Naive thymus-derived CD4-positive, alpha-beta T cell (primary cell): ENCODE results near the gene NCKAP5L. TPM values are rescaled to one million over a fixed set of nuclear protein-coding genes. Genes with fewer than 3 reads are reported as not detected.
"Not testable (repeated sequence)": the region's sequence is repeated elsewhere in the genome, so short reads cannot be mapped to it uniquely, and the experiment has no call there.

Experiments used
- ATAC-seq: fragments of 150-1000 bp; cut with Tn5 transposase; 2 replicates; pipeline ENCODE4 v1.10.0; 2021; ENCODE audit warnings: mild to moderate bottlenecking, moderate library complexity
- CTCF ChIA-PET: fragments of 350-600 bp; sonication (Branson Sonifier 250); formaldehyde crosslinking; loops from one replicate; lab custom pipeline; 2021; ENCODE audit warnings: antibody characterized with exemption; lab: Charles Lee
- POLR2A ChIA-PET: fragments of 350-600 bp; sonication (Branson Sonifier 250); formaldehyde crosslinking; loops from one replicate; lab custom pipeline; 2021; ENCODE audit warnings: antibody characterized with exemption, inconsistent platforms; lab: Charles Lee
- DNase-seq, 9 donors: peaks; one replicate each; pipeline versions ENCODE4 v3.0.0 to v3.0.0-alpha.2; 2020 to 2022; ENCODE audit warnings: mixed read lengths in 1 of 9
- H3K27ac ChIP-seq: one replicate; pipeline ENCODE4 v1.7.0; 2013; ENCODE audit warnings: mild to moderate bottlenecking, low read depth, low read length, moderate library complexity
- H3K27me3 ChIP-seq, 2 donors: one replicate each; pipeline ENCODE4 v1.7.0; 2013; ENCODE audit warnings: low read length in 2 of 2, mild to moderate bottlenecking in 2 of 2, moderate library complexity in 2 of 2; ENCODE audit not compliant: control insufficient read depth in 2 of 2, insufficient read depth in 2 of 2
- H3K36me3 ChIP-seq, 3 experiments: 1 replicate in 2 of 3; 2 replicates in 1 of 3; pipeline ENCODE4 v1.7.0; 2013; ENCODE audit warnings: low read length in 3 of 3, mild to moderate bottlenecking in 3 of 3, moderate library complexity in 1 of 3; ENCODE audit not compliant: insufficient read depth in 3 of 3, control insufficient read depth in 2 of 3
- H3K4me1 ChIP-seq, 2 donors: one replicate each; pipeline ENCODE4 v1.7.0; 2013; ENCODE audit warnings: low read length in 2 of 2, mild to moderate bottlenecking in 2 of 2, moderate library complexity in 1 of 2; ENCODE audit not compliant: control insufficient read depth in 2 of 2, insufficient read depth in 2 of 2
- H3K4me3 ChIP-seq: 2 replicates; pipeline ENCODE4 v1.7.0; 2013; ENCODE audit warnings: mild to moderate bottlenecking, low read length
- H3K9me3 ChIP-seq, 3 experiments: 1 replicate in 2 of 3; 2 replicates in 1 of 3; pipeline ENCODE4 v1.7.0; 2013; ENCODE audit warnings: low read length in 3 of 3; ENCODE audit not compliant: control insufficient read depth in 2 of 3
- H3K27ac Mint-ChIP-seq, 9 donors: one replicate each; pipeline ENCODE4 v1.8.0; 2020 to 2022; ENCODE audit warnings: mixed read lengths in 9 of 9, mild to moderate bottlenecking in 8 of 9, moderate library complexity in 5 of 9, inconsistent platforms in 2 of 9
- H3K27me3 Mint-ChIP-seq, 5 donors: one replicate each; pipeline ENCODE4 v1.8.0; 2021 to 2022; ENCODE audit warnings: mixed read lengths in 5 of 5, mild to moderate bottlenecking in 1 of 5
- H3K36me3 Mint-ChIP-seq, 5 donors: one replicate each; pipeline ENCODE4 v1.8.0; 2020 to 2022; ENCODE audit warnings: mixed read lengths in 5 of 5, mild to moderate bottlenecking in 3 of 5, inconsistent platforms in 1 of 5
- H3K4me1 Mint-ChIP-seq, 7 donors: one replicate each; pipeline ENCODE4 v1.8.0; 2020 to 2022; ENCODE audit warnings: mixed read lengths in 7 of 7, mild to moderate bottlenecking in 3 of 7, inconsistent platforms in 1 of 7
- H3K4me3 Mint-ChIP-seq, 10 donors: one replicate each; pipeline ENCODE4 v1.8.0; 2020 to 2022; ENCODE audit warnings: mild to moderate bottlenecking in 10 of 10, mixed read lengths in 10 of 10, moderate library complexity in 6 of 10, inconsistent platforms in 2 of 10
- H3K9me3 Mint-ChIP-seq, 11 donors: one replicate each; pipeline ENCODE4 v1.8.0; 2020 to 2022; ENCODE audit warnings: mixed read lengths in 11 of 11, mild to moderate bottlenecking in 4 of 11, inconsistent platforms in 1 of 11, moderate library complexity in 1 of 11
- intact Hi-C, 2 donors: fragments of 100-400 bp; cut with micrococcal nuclease; formaldehyde crosslinking; loops; one replicate each; pipeline ENCODE4 v1.15.1; 2023
- polyA plus RNA-seq, 2 donors: library from polyadenylated mRNA; unstranded; fragments of 300-500 nt; fragmentation: Illumina TruSeq; gene quantifications; one replicate each; pipeline ENCODE4 v1.2.3, GENCODE V29; 2021
- total RNA-seq, 6 experiments: library from RNA in 5 of 6; stranded (reverse) in 5 of 6; gene quantifications; 1 replicate in 5 of 6; 2 replicates in 1 of 6; pipeline ENCODE4 v1.2.3 and lab custom pipeline; 2021 to 2026

Gene NCKAP5L
- total and polyA plus RNA-seq, 7 experiments from 2014 or later: 1.8 to 27.5 (median 11.0) TPM

DNA sequence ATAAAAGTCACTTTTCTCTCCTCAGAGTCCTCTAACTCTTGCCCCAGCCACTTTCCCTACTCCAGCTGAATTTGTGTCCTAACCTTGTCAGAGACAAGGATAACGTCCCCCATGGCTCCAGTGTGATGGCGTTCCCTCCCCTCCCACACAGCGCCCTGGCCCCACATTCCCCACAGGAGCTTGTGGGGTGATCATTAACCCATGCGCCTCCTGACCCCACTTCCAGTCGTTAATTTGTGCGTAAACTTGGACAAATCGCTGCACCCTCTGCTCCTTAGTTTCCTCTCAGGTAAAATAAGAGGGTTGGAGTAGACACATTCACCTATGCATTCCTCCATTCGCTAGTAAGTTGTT lies 37.5 kb upstream of the NCKAP5L start:
- Histone ChIP-seq H3K4me3 (no peak overlapping the region), H3K9me3 (no peaks in the 10 kb centered on the region), H3K27me3 (no peaks in the 10 kb centered on the region), H3K27ac (no peak overlapping the region), H3K4me1 (no peaks in the 10 kb centered on the region), H3K36me3 (no peaks in the 10 kb centered on the region)
- peak overlapping the region in 1 of 10 donors; percentile 17 for H3K4me3 Mint-ChIP-seq
- H3K36me3 Mint-ChIP-seq: no peaks in the 10 kb centered on the region
- H3K27ac Mint-ChIP-seq: peak overlapping the region in 1 of 9 donors; percentile 51
- ChIA-PET CTCF (interaction anchor here (2.0 kb wide), 1 partner anchor 88 kb away, joined by 6 read pairs; no protein-coding TSS in a partner anchor), POLR2A (interaction anchor here (0.5 to 1.9 kb wide), 5 partner anchors 20 to 552 kb away, joined by 3 to 9 read pairs (median 4); partner anchors contain the start of gene TMBIM6)
- peaks cover 0 to 1% (median 0%) of the 10 kb centered on the region in 11 donors for H3K9me3 Mint-ChIP-seq
- peaks cover 0 to 6% (median 0%) of the 10 kb centered on the region in 7 donors for H3K4me1 Mint-ChIP-seq
- H3K27me3 Mint-ChIP-seq: peaks cover 0 to 4% (median 0%) of the 10 kb centered on the region in 5 donors
- ATAC-seq (no peak), DNase-seq (no peak)
- intact Hi-C loops: loop anchor here in 1 of 2 donors (2.0 kb wide), 1 partner anchor 79 kb away; no protein-coding TSS in a partner anchor

- DNase-seq: no peak
- H3K36me3 ChIP-seq: no peaks in the 10 kb centered on the region
- ChIA-PET CTCF (interaction anchor here (0.6 to 2.0 kb wide), 2 partner anchors 84 to 87 kb away, joined by 4 to 6 read pairs; no protein-coding TSS in a partner anchor), POLR2A (interaction anchor here (0.5 to 1.0 kb wide), 3 partner anchors 21 to 552 kb away, joined by 3 to 9 read pairs (median 4); no protein-coding TSS in a partner anchor)
- H3K4me3 ChIP-seq: no peak overlapping the region
- no peak for ATAC-seq
- H3K27me3 Mint-ChIP-seq: peaks cover 0 to 4% (median 0%) of the 10 kb centered on the region in 5 donors
- H3K27me3 ChIP-seq: no peaks in the 10 kb centered on the region
- peak overlapping the region in 1 of 10 donors; percentile 17 for H3K4me3 Mint-ChIP-seq
- peaks cover 0 to 6% (median 0%) of the 10 kb centered on the region in 7 donors for H3K4me1 Mint-ChIP-seq
- H3K9me3 Mint-ChIP-seq: peaks cover 0 to 1% (median 0%) of the 10 kb centered on the region in 11 donors
- no peaks in the 10 kb centered on the region for H3K36me3 Mint-ChIP-seq
- no peaks in the 10 kb centered on the region for H3K4me1 ChIP-seq
- intact Hi-C loops: no loop called here
- no peak overlapping the region for H3K27ac ChIP-seq
- H3K27ac Mint-ChIP-seq: peak overlapping the region in 1 of 9 donors; percentile 51
- H3K9me3 ChIP-seq: no peaks in the 10 kb centered on the region
Measured at GRCh38 chr12:49865109-49865781, 37.0 kb upstream of the NCKAP5L start.

DNA sequence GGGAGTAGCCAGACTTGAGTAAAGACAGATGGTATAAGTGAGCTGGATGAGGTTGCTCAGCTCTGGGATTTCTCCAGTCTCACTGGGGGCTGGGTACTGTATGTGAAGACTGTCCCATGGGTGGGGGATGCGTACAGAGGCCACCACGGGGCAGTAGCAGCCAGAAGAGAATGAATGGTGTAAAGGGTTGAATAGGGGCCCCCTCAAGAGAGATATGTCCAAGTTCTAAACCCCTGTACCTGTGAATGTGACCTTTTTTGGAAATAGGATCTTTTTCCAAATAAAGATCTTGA lies 36.5 kb upstream of the NCKAP5L start:
- H3K27ac Mint-ChIP-seq: no peak overlapping the region
- no peak for ATAC-seq
- H3K27me3 Mint-ChIP-seq: peaks cover 0 to 6% (median 0%) of the 10 kb centered on the region in 5 donors
- peaks cover 0 to 6% (median 0%) of the 10 kb centered on the region in 7 donors for H3K4me1 Mint-ChIP-seq
- H3K4me3 Mint-ChIP-seq: no peak overlapping the region
- H3K27ac ChIP-seq: no peak overlapping the region
- H3K27me3 ChIP-seq: no peaks in the 10 kb centered on the region
- intact Hi-C loops: no loop called here
- POLR2A ChIA-PET: no interaction called here
- CTCF ChIA-PET: interaction anchor here (0.6 to 2.0 kb wide), 2 partner anchors 84 to 87 kb away, joined by 4 to 6 read pairs; no protein-coding TSS in a partner anchor
- no peaks in the 10 kb centered on the region for H3K36me3 ChIP-seq
- DNase-seq: no peak
- H3K36me3 Mint-ChIP-seq: peaks cover 0 to 3% (median 2%) of the 10 kb centered on the region in 5 donors
- no peaks in the 10 kb centered on the region for H3K4me1 ChIP-seq
- H3K9me3 Mint-ChIP-seq: peaks cover 0 to 6% (median 0%) of the 10 kb centered on the region in 11 donors
- H3K9me3 ChIP-seq: no peaks in the 10 kb centered on the region
- H3K4me3 ChIP-seq: no peak overlapping the region

DNA sequence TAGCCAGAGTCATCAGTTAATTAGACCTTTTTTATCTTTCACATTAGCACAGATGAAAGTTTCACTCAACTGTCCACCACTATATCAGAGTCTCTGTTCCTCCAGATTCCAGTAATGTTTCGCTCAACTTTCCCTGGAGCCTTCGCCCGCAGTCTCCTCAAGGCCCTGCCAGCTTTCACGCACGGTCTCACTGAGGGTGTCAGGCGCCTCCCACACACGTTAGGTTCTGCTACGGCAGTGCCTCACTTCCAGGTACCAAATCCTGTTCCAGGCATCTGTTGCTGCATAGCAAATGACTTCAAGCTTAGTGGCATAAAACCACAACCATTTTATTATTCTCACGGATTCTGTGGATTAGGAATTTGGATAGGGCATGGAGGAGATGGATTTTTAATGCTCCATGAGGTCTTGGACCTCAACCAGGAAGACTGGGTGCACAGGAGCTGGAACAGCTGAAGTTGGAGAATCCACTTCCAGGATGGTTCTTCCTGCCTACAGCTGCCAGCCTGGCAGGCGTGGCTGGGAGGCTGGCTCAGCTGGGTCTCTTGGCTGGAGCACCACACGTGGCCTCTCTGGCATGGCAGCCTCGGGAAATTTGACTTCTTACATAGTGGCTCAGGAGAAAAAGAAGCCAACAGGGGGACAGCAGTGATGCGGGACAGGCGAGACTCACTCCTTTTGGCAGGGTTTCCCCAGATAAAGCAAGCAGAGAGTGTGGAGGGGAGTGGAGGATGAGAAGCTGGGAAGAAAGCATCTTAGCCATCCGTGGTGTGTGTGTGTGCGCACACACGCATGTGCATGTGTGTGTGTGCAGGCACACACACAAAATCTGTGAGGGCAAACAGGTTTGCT lies 36.0 kb upstream of the NCKAP5L start:
- Mint-ChIP-seq H3K4me3 (no peak overlapping the region), H3K9me3 (peaks cover 0 to 7% (median 0%) of the 10 kb centered on the region in 11 donors), H3K36me3 (peaks cover 0 to 5% (median 4%) of the 10 kb centered on the region in 5 donors), H3K4me1 (peaks cover 0 to 5% (median 0%) of the 10 kb centered on the region in 7 donors), H3K27me3 (peaks cover 0 to 7% (median 0%) of the 10 kb centered on the region in 5 donors), H3K27ac (peak overlapping the region in 2 of 9 donors; percentile 9 to 59)
- Histone ChIP-seq H3K4me1 (no peaks in the 10 kb centered on the region), H3K27me3 (no peaks in the 10 kb centered on the region), H3K36me3 (no peaks in the 10 kb centered on the region), H3K27ac (no peak overlapping the region), H3K4me3 (no peak overlapping the region), H3K9me3 (no peaks in the 10 kb centered on the region)
- no peak for ATAC-seq
- intact Hi-C loops: no loop called here
- ChIA-PET POLR2A (interaction anchor here (0.6 kb wide), 1 partner anchor 485 kb away, joined by 6 read pairs; no protein-coding TSS in a partner anchor), CTCF (interaction anchor here (0.6 to 2.0 kb wide), 2 partner anchors 83 to 86 kb away, joined by 4 to 6 read pairs; no protein-coding TSS in a partner anchor)
- DNase-seq: no peak

DNA sequence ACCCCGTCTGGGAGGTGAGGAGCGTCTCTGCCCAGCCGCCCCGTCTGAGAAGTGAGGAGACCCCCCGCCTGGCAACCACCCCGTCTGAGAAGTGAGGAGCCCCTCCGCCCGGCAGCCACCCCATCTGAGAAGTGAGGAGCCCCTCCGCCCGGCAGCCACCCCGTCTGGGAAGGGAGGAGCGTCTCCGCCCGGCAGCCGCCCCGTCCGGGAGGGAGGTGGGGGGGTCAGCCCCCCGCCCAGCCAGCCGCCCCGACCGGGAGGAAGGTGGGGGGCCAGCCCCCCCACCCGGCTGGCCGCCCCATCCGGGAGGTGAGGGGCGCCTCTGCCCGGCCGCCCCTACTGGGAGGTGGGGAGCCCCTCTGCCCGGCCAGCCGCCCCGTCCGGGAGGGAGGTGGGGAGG lies 32.7 kb upstream of the NCKAP5L start:
- intact Hi-C loops, ATAC-seq, H3K4me3 Mint-ChIP-seq: not testable (repeated sequence)

DNA sequence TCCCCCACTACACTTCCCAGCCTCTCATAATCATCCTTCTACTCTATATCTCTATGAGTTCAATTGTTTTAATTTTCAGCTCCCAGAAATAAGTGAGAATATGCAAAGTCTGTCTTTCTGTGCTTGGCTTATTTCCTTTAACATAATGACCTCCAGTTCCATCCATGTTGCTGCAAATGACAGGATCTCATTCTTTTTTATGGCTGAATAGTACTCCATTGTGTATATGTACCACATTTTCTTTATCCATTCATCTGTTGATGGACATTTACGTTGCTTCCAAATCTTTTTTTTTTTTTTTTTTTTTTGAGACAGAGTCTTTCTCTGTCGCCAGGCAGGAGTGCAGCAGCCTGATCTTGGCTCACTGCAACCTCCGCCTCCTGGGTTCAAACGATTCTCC lies 27.7 kb upstream of the NCKAP5L start:
- H3K4me1 ChIP-seq, ATAC-seq, H3K4me3 Mint-ChIP-seq, DNase-seq, H3K36me3 Mint-ChIP-seq, intact Hi-C loops, H3K27ac ChIP-seq, H3K4me3 ChIP-seq, H3K27me3 ChIP-seq, H3K4me1 Mint-ChIP-seq, H3K9me3 Mint-ChIP-seq, H3K27ac Mint-ChIP-seq, H3K36me3 ChIP-seq, H3K9me3 ChIP-seq: not testable (repeated sequence)
- CTCF ChIA-PET: interaction anchor here (0.6 kb wide), 1 partner anchor 1227 kb away, joined by 3 read pairs; no protein-coding TSS in a partner anchor
- H3K27me3 Mint-ChIP-seq: peaks cover 0 to 36% (median 7%) of the 10 kb centered on the region in 5 donors
- POLR2A ChIA-PET: interaction anchor here (0.6 kb wide), 1 partner anchor 668 kb away, joined by 3 read pairs; no protein-coding TSS in a partner anchor

More for the DNA sequence above, 32.7 kb upstream of the NCKAP5L start:
- H3K4me1 Mint-ChIP-seq, H3K27me3 ChIP-seq, POLR2A ChIA-PET, H3K4me1 ChIP-seq, H3K36me3 Mint-ChIP-seq, H3K27ac ChIP-seq, H3K4me3 ChIP-seq, H3K9me3 ChIP-seq, H3K27ac Mint-ChIP-seq, H3K36me3 ChIP-seq, H3K9me3 Mint-ChIP-seq, CTCF ChIA-PET, DNase-seq: not testable (repeated sequence)
- H3K27me3 Mint-ChIP-seq: peaks cover 0 to 20% (median 0%) of the 10 kb centered on the region in 5 donors
